ENCODE results near the gene PBX4.

The PBX4 gene

DNA sequence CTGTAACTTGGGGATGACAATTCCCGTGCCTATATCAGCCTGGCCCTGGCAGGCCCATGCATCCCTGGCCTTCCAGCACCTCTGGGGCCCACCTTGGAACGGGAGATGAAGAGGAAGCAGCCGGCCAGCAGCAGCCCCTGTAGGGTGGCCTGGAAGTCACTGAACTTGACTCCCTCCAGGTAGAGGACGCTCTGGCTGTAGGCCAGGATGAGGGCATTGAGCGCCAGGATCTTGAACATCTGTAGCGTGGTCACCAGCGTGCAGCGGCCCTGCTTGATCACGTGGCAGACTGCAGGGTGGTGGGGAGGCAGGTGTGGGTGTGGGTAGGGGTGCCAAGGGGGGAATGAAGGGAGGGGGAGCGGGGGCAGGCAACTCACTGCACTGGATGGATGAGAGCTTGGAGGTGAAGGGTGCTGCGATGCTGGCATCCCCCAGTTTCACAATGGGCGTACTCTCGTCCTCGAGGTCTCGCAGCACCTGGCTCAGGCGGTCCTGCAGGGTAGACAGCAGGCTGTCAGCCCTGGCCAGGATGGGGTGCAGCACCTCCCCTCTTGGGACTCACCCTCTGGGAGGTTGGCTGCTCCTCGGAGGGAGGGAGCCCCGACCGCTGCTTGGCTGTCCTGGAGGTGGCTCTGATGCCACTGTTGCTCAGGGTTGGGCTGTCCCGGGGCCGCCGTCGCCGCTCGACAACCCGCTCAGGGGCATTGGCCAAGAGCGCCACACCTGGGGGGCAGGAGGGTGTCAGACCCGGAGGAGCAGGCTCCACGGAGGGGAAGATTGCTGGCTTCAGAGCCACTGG, 28.7 kb upstream of the PBX4 start:
- no peak for DNase-seq (ENCODE audit: low read depth)
- H3K4me3 ChIP-seq (ENCODE audit: low read length): no peak overlapping the region
- TF ChIP-seq, protein P1, sequence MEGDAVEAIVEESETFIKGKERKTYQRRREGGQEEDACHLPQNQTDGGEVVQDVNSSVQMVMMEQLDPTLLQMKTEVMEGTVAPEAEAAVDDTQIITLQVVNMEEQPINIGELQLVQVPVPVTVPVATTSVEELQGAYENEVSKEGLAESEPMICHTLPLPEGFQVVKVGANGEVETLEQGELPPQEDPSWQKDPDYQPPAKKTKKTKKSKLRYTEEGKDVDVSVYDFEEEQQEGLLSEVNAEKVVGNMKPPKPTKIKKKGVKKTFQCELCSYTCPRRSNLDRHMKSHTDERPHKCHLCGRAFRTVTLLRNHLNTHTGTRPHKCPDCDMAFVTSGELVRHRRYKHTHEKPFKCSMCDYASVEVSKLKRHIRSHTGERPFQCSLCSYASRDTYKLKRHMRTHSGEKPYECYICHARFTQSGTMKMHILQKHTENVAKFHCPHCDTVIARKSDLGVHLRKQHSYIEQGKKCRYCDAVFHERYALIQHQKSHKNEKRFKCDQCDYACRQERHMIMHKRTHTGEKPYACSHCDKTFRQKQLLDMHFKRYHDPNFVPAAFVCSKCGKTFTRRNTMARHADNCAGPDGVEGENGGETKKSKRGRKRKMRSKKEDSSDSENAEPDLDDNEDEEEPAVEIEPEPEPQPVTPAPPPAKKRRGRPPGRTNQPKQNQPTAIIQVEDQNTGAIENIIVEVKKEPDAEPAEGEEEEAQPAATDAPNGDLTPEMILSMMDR (conservative IDR thresholded peaks at IDR 0.05; ENCODE audit: low read length): no peak

DNA sequence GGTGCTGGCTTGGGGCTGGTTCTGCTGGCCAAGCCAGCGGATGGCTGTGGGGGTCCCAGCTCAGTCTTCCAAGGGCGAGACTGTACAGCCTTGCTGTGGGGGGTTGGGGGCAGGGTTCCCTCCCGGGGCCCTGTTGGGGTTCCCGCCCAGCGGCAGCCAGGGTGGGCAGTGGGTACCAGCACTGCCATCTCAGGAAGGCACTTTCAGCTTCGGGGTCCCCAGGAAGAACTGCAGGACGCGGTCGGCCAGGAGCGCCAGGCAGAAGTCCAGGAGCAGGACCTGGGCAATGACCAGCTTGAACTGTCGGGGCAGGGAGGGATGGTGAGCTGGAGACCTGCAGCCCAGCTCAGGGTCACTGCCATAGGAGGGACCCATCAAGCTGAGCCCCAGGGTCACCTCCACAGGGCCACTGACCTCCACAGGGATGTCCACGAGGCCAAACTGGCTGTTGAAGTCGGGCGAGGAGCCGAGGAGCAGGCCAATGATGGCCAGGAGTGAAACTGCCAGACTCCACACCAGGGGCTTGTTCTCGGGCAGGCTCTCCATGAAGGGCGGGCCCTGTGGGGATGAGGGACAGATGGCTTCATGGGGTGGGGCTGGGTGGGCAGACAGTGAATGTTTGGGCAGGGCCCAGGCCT, 26.9 kb upstream of the PBX4 start:
- TF ChIP-seq, protein P1 (conservative IDR thresholded peaks at IDR 0.05; ENCODE audit: low read length): no peak
- no peak for DNase-seq (ENCODE audit: low read depth)
- H3K4me3 ChIP-seq (ENCODE audit: low read length): no peak overlapping the region

DNA sequence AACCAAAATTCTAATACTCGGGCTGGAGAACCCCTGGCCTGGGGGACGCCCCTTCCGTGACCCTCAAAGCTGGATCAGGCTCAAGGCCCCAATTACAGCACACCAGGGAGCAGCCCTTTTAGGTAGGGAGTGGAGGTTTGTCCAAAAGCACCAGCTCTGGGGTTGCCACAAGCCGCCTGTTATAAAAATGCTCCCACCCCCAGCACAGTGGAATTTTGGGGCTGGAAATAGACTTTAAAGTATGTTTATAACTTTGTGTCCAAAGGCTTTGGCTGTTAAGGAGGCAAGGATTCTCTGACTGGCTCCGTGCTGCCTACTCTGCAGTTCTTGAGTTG, 25.5 kb upstream of the PBX4 start:
- H3K4me3 ChIP-seq (ENCODE audit: low read length): no peak overlapping the region
- no peak for DNase-seq (ENCODE audit: low read depth)
- TF ChIP-seq, protein P1 (conservative IDR thresholded peaks at IDR 0.05; ENCODE audit: low read length): no peak

DNA sequence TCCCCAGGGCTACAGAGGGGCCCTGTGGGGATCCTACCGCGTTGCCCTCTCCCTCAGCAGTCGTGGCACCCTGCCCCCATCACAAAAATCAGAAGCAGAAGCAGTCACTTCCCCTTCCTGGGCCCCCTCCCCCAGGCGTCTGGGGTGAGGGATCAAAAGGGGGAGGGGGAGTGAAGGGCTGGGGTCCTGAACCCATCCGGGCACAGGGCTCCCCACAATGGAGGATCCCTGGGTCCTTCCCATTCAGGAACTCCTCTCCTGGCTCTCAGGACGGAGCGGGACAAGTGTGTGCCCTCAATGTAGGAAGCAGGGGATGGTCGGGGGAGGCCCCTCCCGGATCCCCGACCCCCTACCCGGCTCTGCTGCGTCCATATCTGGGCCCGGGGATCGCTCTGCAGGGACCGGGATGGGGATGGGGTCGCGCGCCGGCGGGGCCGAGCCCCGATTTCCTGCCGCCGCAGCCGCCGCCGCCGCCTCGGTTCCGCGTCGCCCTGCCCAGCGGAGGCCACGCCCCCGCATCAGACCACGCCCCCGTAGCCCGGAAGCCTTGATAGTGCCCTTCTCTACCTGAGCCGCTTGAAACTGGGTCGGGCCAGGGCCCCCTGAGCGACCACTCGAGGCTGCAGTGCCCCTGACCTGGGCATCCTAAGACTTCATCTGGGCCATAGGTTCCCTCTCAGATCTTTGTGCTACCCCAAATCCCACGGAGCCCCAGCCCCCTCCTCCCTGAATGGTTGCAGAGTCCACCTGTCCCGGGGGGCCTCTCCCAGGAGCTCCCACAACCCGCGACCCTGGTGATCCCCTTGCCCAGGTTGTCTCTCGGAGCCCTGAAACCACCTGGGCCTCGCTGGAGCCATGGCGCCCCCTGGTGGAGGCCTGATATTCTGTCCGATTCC, 24.9 kb upstream of the PBX4 start, which contains the start of gene GMIP:
Gene GMIP (minus strand): TSS at position 500 of the 896 bp plus-strand sequence. CDS start 128 bp downstream, at position 372.
- peak; percentile 28 for DNase-seq (ENCODE audit: low read depth)
- TF ChIP-seq, protein P1 (conservative IDR thresholded peaks at IDR 0.05; ENCODE audit: low read length): peak; percentile 77
- peak within 1 kb of the TSS; percentile 89 for H3K4me3 ChIP-seq (ENCODE audit: low read length)

DNA sequence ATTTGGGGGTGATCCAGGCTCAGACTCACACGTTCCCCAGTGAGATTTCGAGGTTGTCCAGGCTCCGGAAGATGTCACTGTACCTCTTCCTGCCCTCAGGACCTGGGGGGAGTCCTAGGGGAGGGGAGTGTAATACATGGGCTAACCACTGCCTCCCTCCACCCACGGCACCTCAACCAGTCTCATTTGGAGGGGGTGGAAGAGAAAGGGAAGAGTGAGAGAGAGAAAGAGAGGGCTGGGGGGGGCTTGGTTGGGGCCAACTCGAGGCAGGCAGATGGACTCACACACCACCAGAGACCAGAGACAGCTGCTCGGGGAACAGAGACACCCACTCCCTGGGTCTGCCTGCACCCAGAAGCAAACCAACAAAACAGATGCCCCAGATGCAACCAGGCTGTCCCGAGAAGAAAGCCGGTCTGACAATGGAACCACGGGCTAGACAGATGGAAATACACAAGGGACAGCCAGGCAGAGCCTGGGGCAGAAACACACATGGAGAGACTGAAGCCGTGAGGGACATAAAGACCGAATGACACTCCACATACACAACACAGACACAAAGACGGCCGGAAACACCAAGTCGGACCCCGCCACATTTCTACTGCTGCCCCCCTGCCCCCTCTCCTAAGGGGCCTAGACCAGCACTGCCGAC, 24.1 kb upstream of the PBX4 start:
- peak; percentile 8 for DNase-seq (ENCODE audit: low read depth)
- peak overlapping the region; percentile 89 for H3K4me3 ChIP-seq (ENCODE audit: low read length)
- TF ChIP-seq, protein P1 (conservative IDR thresholded peaks at IDR 0.05; ENCODE audit: low read length): no peak

DNA sequence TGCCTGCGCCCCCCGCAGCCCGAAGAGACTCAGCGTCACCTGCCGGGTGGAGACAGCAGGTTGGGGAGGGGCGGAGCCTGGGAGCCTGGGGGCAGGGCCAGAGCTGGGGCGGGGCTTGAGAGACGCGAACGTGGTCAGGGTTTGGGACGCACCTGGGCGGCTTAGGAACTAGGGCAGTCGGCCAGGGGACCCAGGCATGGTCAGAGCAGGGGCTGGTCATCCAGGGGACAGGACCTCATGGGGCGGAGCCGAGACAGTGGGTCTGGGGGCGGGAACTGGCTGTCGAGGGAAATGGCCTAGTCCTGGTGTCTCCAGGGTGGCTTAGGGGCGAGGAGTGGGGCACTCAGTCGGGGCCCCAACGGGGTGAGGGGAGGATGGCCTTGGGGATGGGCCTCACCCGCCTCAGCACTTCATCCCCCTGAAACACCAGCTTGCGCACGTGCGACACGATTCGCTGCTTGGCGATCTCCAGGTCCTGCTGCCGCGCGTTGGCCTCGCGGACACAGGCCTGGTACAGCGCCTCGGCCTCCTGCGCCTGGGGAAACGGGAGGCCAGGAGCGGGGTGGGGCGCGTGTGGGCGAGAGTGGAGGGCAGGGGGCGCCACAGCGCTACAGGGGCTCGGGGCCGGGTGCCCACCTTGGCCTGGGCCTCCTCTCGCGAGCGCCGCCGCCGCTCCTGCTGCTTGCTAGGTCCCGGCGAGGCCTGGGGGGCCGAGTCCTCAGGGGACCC, 19.2 kb upstream of the PBX4 start:
- TF ChIP-seq, protein P1 (conservative IDR thresholded peaks at IDR 0.05; ENCODE audit: low read length): no peak
- DNase-seq (ENCODE audit: low read depth): no peak
- no peak overlapping the region for H3K4me3 ChIP-seq (ENCODE audit: low read length)
